IPS DF 6.9 (cell line): ENCODE results near the gene SOX21.
"Not testable (repeated sequence)": the region's sequence is repeated elsewhere in the genome, so short reads cannot be mapped to it uniquely, and the experiment has no call there.

Experiments
- DNase-seq: peaks from one replicate; pipeline ENCODE4 v3.0.0-alpha.2; 2013; ENCODE audit warnings: low read depth, low spot score
- H3K27ac ChIP-seq: one replicate; pipeline ENCODE4 v1.5.1; 2013; ENCODE audit warnings: low read length, control low read depth
- H3K27me3 ChIP-seq: 2 replicates; pipeline ENCODE4 v1.6.1; 2013; ENCODE audit warnings: mild to moderate bottlenecking, low read length; ENCODE audit not compliant: control insufficient read depth, insufficient read depth
- H3K36me3 ChIP-seq: 2 replicates; pipeline ENCODE4 v1.6.1; 2013; ENCODE audit warnings: low read length; ENCODE audit not compliant: control insufficient read depth, insufficient read depth
- H3K4me1 ChIP-seq: 2 replicates; pipeline ENCODE4 v1.6.1; 2013; ENCODE audit warnings: low read length; ENCODE audit not compliant: control insufficient read depth, insufficient read depth
- H3K4me3 ChIP-seq: 2 replicates; pipeline ENCODE4 v1.5.1; 2013; ENCODE audit warnings: mild to moderate bottlenecking, low read length
- H3K9me3 ChIP-seq: 2 replicates; pipeline ENCODE4 v1.6.1; 2013; ENCODE audit warnings: low read length, inconsistent platforms; ENCODE audit not compliant: control insufficient read depth, insufficient read depth
- WGBS: extraction: QIAGEN DNeasy Blood & Tissue Kit; methylation state at CpG from one replicate; pipeline ENCODE4 v1.1.7; 2013; ENCODE audit warnings: mixed read lengths, missing lambda C conversion rate; ENCODE audit not compliant: insufficient read length, insufficient coverage; 5-methylcytosine and 5-hydroxymethylcytosine counted together

SOX21 gene

DNA sequence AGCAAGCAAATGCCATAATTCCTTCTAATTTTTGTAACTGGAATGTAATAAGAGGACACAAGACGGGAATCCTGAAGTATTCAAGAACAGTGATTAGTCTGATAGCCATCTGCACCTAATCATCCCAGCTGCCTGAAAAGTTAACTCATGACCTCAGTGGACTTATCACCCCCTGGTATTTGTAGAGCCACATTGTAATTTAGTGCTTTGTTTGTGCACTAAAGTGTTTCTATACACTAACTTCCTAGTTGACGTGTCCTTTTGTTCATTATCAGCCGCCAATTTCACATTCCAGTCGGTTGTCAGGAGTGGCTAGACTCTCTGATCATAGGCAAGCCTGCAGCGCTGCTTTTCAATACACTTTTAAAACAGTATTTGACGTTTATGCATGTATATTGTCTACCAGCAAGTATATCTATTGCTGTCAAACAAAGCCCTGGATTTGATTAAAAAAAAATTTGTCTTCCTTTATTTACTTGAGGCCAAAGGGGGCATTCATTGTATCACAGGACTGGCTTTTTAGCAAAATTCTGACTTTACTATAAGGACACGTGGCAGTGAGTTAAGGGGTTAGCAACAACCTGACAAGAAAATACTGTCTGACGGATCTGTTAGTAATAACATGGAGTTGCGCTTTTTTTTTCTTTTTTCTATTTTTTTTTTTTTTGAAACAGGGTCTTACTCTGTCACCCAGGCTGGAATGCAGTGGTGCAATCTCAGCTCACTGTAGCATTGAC lies 10.4 kb upstream of the SOX21 start:
- Histone ChIP-seq H3K36me3 (no peaks in the 10 kb centered on the region), H3K4me1 (no peaks in the 10 kb centered on the region), H3K27me3 (no peaks in the 10 kb centered on the region), H3K4me3 (no peak overlapping the region), H3K27ac (no peak overlapping the region), H3K9me3 (no peaks in the 10 kb centered on the region)
- WGBS: no CpG with 5 or more reads among the region's 9 CpGs
- no peak for DNase-seq

DNA sequence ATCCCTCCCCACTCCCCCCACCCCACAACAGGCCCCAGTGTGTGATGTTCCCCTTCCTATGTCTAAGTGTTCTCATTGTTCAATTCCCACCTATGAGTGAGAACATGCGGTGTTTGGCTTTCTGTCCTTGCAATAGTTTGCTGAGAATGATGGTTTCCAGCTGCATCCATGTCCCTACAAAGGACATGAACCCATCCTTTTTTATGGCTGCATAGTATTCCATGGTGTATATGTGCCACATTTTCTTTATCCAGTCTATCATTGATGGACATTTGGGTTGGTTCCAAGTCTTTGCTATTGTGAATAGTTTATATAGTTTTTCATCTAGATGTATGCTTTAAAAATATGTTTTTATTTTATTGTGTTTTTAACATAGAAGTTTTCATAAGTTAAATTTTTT lies 6.4 kb upstream of the SOX21 start:
- no CpG with 5 or more reads among the region's 1 CpG for WGBS

DNA sequence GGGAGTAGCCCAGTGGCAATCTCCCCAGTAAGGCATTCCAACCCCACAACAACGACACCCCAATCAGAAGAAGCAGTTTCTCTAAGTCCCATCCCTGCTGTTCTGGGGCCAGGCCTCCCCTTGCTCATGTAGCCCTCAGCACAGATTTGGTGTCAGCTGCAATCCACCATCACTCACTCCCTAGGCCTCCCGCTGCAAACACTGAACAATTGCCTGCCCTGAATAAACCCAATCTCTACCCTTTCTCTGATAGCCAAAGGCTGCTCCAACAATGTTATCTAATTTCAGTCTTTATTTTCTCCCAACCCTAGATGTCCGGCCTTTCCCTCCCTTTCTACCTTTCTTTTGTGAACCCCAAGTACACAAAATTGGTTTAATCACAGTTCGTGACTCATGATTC lies 5.6 kb upstream of the SOX21 start:
- H3K4me3 ChIP-seq: no peak overlapping the region
- 0 out of 2 replicates have a peak, but pooled peaks cover 1% of the 10 kb centered on the region for H3K4me1 ChIP-seq
- H3K27ac ChIP-seq: no peak overlapping the region
- H3K9me3 ChIP-seq: no peaks in the 10 kb centered on the region
- no CpG with 5 or more reads among the region's 4 CpGs for WGBS
- DNase-seq: no peak
- peaks cover 3% of the 10 kb centered on the region; the same call in 1 of the 2 replicates for H3K27me3 ChIP-seq
- H3K36me3 ChIP-seq: no peaks in the 10 kb centered on the region

More for the DNA sequence above, 6.4 kb upstream of the SOX21 start:
- H3K4me1 ChIP-seq, H3K36me3 ChIP-seq, H3K4me3 ChIP-seq, H3K9me3 ChIP-seq, DNase-seq, H3K27me3 ChIP-seq, H3K27ac ChIP-seq: not testable (repeated sequence)

DNA sequence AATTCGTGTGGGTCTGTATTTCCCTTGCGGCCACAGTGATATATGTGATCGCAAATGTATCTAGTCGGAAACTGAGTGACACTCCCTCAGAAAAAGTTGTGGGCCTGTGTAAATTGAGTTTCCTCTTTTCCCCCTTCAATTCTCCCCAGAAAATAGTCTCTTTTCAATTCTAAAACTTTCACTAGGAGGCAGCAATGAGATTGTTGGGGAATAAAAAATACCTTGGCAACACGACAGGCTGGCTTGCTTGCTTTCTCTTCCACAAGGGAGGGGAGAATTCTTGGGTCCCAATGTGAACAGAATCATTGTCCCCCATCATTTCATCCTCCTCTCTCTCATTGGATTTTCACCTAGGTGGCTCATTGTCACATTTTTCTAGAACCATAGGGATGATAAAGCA lies 3.7 kb upstream of the SOX21 start:
- H3K4me1 ChIP-seq: 0 out of 2 replicates have a peak, but pooled peaks cover 1% of the 10 kb centered on the region
- no peak for DNase-seq
- no peak overlapping the region for H3K27ac ChIP-seq
- no CpG with 5 or more reads among the region's 5 CpGs for WGBS
- H3K4me3 ChIP-seq: no peak overlapping the region
- no peaks in the 10 kb centered on the region for H3K9me3 ChIP-seq
- no peaks in the 10 kb centered on the region for H3K36me3 ChIP-seq
- peaks cover 9% of the 10 kb centered on the region; the same call in 1 of the 2 replicates for H3K27me3 ChIP-seq

DNA sequence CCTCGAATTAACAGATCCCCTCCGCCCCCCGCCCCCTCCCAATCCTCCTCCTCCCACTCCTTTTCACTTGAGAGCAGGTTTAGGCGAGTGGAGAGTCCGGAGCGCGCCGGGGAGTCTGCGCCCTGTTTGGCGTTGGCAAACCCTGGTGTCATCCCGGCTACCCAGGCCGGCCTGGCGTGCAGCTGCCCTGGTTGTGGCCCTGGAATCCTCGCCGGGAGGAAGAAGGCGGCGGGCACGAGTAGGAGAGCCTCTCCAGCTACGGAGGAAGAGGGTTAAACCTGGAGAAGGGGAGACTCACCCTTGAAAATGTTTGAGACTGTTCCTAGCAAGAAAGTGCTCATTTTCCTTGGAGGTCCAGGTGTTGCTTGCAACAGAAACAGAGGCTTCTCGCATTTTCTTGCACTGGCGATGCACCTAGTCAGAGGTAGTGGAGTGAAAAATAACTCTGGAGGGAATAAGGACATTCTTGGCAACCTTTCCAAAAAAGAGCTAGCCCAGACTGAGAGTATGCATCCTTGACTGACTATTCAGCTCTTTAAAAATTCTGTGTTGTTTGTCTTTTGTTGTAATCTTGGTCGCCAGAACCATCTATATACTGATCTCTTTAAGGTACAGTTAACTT lies 1.3 kb upstream of the SOX21 start:
- H3K4me3 ChIP-seq: peak overlapping the region; percentile 46; the same call in 1 of the 2 replicates

DNA sequence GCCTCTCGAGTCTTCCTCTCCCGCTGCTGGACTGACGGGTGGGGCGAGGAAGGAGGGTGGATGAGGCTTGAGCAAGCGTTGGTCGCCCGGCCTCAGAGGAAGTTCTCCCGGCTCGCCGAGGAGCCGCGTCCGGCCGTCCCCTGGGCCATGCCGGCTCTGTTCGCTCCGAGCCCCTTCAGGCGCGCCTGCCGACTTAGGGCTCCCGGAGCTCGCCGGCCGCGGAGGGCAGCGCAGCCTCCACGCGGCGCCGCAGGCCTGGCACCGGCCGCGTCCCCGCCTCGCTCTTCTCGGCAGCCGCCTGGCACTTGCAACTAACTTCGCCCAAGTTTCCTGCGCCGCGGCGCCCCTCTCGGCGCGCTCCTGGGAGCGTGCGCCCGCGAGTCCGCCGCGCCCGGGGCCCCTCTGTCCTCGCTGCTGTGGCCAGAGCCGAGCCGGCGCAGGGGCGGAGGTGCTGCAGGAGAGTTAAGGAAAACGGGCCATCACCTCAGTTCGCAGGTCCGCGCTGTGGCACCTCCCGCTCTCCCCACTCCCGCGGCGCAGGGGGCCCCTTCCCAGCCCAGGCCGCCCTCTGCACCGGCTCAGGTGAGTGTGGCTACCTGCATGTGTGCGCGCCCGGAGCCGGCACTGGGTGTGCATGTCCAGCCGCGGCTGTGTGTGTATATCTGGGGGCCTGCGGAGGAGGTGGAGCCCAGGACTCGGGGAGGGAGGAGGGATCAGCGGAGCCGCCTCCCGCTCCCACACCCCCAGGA lies 641 bp upstream of the SOX21 start:
- no CpG with 5 or more reads among the region's 79 CpGs for WGBS
- Histone ChIP-seq H3K36me3 (no peaks in the 10 kb centered on the region), H3K27ac (no peak overlapping the region), H3K27me3 (peaks cover 9% of the 10 kb centered on the region; the same call in 1 of the 2 replicates), H3K4me1 (0 out of 2 replicates have a peak, but pooled peaks cover 1% of the 10 kb centered on the region), H3K4me3 (peak overlapping the region; percentile 46; the same call in 1 of the 2 replicates), H3K9me3 (no peaks in the 10 kb centered on the region)
- no peak for DNase-seq

More for the DNA sequence above, 1.3 kb upstream of the SOX21 start:
- Histone ChIP-seq H3K27me3 (peaks cover 9% of the 10 kb centered on the region; the same call in 1 of the 2 replicates), H3K9me3 (no peaks in the 10 kb centered on the region), H3K4me1 (0 out of 2 replicates have a peak, but pooled peaks cover 1% of the 10 kb centered on the region), H3K27ac (no peak overlapping the region), H3K36me3 (no peaks in the 10 kb centered on the region)
- no peak for DNase-seq
- no CpG with 5 or more reads among the region's 22 CpGs for WGBS

DNA sequence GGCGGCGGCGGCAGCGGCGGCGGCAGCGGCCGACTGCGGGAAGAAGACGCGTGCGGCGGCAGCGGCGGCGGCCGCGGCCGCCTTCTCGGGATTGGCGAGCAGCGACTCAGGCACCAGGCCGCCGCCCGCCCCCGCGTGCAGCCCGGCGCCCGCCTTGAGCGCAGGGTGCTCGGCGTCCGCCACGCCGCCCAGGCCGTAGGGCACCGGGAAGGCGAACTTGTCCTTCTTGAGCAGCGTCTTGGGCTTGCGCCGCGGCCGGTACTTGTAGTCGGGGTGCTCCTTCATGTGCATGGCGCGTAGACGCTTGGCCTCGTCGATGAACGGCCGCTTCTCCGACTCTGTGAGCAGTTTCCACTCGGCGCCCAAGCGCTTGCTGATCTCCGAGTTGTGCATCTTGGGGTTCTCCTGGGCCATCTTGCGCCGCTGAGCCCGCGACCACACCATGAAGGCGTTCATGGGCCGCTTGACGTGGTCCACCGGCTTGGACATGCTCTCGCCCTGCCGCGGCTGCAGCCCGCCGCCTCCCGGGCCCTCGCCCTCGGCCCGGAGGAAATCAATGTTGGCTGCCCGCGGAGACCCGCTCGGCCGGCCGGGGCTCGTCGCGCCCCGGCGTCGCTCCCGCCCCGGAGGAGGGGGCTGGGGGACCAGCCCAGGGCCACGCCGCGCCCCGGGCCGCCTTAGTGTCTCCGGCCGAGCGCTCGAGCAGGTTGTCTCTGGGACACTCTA lies 621 bp downstream of the SOX21 start:
- peaks cover 10% of the 10 kb centered on the region; the same call in 1 of the 2 replicates for H3K27me3 ChIP-seq
- no peak for DNase-seq
- H3K4me1 ChIP-seq: peaks cover 1% of the 10 kb centered on the region; the same call in 1 of the 2 replicates
- no peak overlapping the region for H3K27ac ChIP-seq
- no peaks in the 10 kb centered on the region for H3K9me3 ChIP-seq
- no peaks in the 10 kb centered on the region for H3K36me3 ChIP-seq
- no CpG with 5 or more reads among the region's 97 CpGs for WGBS
- peak overlapping the region; percentile 46; the same call in 1 of the 2 replicates for H3K4me3 ChIP-seq

DNA sequence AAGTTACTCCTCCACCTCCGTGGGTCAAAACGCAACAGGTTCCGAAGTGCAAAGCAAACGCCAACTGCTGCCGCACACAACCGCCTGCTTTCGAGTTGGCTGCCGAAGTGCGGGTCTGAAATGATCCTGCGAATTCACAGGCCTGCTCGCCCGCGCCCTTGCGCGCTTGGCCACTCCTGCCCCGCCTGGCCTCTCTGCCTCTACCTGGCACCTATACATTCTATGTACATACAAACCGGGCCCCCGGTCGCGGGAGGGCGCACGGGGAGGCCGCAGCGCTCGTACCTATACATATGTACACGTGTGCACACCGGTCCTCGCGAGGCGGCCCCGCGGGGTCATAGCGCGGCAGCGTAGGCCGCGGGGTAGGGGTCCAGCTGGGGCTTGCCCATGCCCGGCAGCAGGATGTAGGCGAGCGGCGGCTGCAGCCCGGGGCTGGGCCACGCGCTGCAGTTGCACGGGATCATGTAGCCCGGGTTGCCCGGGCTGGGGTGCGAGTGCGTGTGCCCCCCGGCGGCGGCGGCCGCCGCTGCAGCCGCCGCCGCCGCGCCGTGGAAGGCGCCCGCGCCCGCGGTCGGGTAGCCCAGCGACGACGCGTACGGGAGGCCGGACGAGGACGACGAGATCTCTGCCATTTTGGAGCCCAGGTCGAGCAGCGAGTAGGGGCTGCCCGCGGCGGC lies 1.3 kb downstream of the SOX21 start:
- WGBS: no CpG with 5 or more reads among the region's 81 CpGs
- Histone ChIP-seq H3K27ac (no peak overlapping the region), H3K9me3 (no peaks in the 10 kb centered on the region), H3K36me3 (no peaks in the 10 kb centered on the region), H3K27me3 (peaks cover 11% of the 10 kb centered on the region; the same call in 1 of the 2 replicates), H3K4me3 (peak overlapping the region; percentile 46; the same call in 1 of the 2 replicates), H3K4me1 (peaks cover 1% of the 10 kb centered on the region; the same call in 1 of the 2 replicates)
- no peak for DNase-seq

DNA sequence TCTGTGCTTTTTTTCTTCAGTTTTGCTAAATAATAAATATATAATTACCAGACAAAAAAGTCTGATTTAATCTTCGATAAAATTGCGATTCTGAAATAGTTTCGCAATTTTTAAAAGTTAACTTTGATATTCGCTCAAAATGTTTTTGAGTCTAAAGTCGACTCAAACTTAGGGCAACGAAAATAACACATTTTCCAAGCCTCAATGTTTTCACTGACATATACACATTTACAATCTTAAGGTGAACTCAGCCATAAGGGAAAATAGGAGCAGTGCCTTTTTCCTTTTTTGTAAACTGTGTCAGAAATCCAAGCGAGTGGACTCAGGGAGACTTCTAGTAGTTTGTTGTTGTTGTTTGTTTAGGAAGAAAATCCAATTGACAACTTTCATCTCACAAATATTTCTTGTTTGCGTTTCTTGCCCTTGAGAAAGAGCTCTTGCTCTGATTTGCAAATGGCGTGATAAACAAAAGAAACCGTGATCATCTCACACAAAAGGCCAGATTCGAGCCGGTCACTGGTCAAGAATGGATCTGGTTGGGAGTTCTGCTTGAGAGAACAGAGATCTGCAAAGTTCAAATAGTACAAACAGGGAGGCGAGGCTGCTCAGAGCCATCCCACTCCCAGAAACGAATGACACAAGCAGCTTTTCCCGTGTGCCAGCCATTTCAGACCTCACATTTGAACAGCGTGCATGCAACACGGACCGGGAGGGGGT lies 2.1 kb downstream of the SOX21 start:
- Histone ChIP-seq H3K4me3 (peak overlapping the region; percentile 4; the same call in 1 of the 2 replicates), H3K4me1 (peaks cover 1% of the 10 kb centered on the region; the same call in 1 of the 2 replicates), H3K27me3 (peaks cover 16% of the 10 kb centered on the region; the same call in 1 of the 2 replicates), H3K27ac (no peak overlapping the region), H3K9me3 (no peaks in the 10 kb centered on the region), H3K36me3 (no peaks in the 10 kb centered on the region)
- no CpG with 5 or more reads among the region's 18 CpGs for WGBS
- no peak for DNase-seq
